H9 (cell line): Measurements from ENCODE around the gene INTS6L. TPM values are rescaled to one million over a fixed set of nuclear protein-coding genes. Genes with fewer than 3 reads are reported as not detected.

Experiments used
- DNase-seq: peaks from one replicate; pipeline ENCODE4 v3.0.0-alpha.2; 2017
- H2AFZ ChIP-seq: one replicate; pipeline ENCODE4 v1.6.1; 2013; ENCODE audit warnings: mild to moderate bottlenecking, low read length, control low read depth, moderate library complexity
- H2AK5ac ChIP-seq: 2 replicates; pipeline ENCODE4 v1.6.1; 2013; ENCODE audit warnings: low read length, control low read depth, mixed read lengths; ENCODE audit not compliant: insufficient read length
- H2BK120ac ChIP-seq: one replicate; pipeline ENCODE4 v1.6.1; 2013; ENCODE audit warnings: low read depth, mild to moderate bottlenecking, low read length, control low read depth, inconsistent platforms; ENCODE audit not compliant: poor library complexity, severe bottlenecking
- H2BK12ac ChIP-seq: 2 replicates; pipeline ENCODE4 v1.6.1; 2013; ENCODE audit warnings: low read length, control low read depth, mixed read lengths, low read depth; ENCODE audit not compliant: insufficient read length
- H2BK15ac ChIP-seq: 2 replicates; pipeline ENCODE4 v1.6.1; 2013; ENCODE audit warnings: low read depth, low read length, control low read depth
- H2BK20ac ChIP-seq: one replicate; pipeline ENCODE4 v1.6.1; 2013; ENCODE audit warnings: low read depth, mild to moderate bottlenecking, low read length, control low read depth, inconsistent platforms; ENCODE audit not compliant: poor library complexity, severe bottlenecking
- H2BK5ac ChIP-seq: 2 replicates; pipeline ENCODE4 v1.6.1; 2013; ENCODE audit warnings: low read length, control low read depth, mixed read lengths; ENCODE audit not compliant: insufficient read length
- H3K14ac ChIP-seq: 2 replicates; pipeline ENCODE4 v1.6.1; 2013; ENCODE audit warnings: low read length, control low read depth; ENCODE audit not compliant: insufficient read depth
- H3K18ac ChIP-seq: 2 replicates; pipeline ENCODE4 v1.6.1; 2013; ENCODE audit warnings: low read depth, mild to moderate bottlenecking, mixed read lengths, low read length, control low read depth; ENCODE audit not compliant: insufficient read length
- H3K23ac ChIP-seq: 2 replicates; pipeline ENCODE4 v1.6.1; 2013; ENCODE audit warnings: low read length, control low read depth, mixed read lengths, low read depth; ENCODE audit not compliant: insufficient read length
- H3K23me2 ChIP-seq: 2 replicates; pipeline ENCODE4 v1.6.1; 2013; ENCODE audit warnings: low read depth, mild to moderate bottlenecking, mixed read lengths, low read length, control low read depth; ENCODE audit not compliant: insufficient read length, poor library complexity, severe bottlenecking
- H3K27ac ChIP-seq: 2 replicates; pipeline ENCODE4 v1.5.1; 2013; ENCODE audit warnings: low read length, control low read depth, mixed read lengths, low read depth; ENCODE audit not compliant: insufficient read length
- H3K27me3 ChIP-seq: 2 replicates; pipeline ENCODE4 v1.6.1; 2013; ENCODE audit warnings: low read length, control low read depth, inconsistent platforms; ENCODE audit not compliant: insufficient read depth
- H3K4ac ChIP-seq: 2 replicates; pipeline ENCODE4 v1.6.1; 2013; ENCODE audit warnings: low read depth, mild to moderate bottlenecking, control low read depth, inconsistent platforms, low read length, moderate library complexity
- H3K4me1 ChIP-seq: 2 replicates; pipeline ENCODE4 v1.6.1; 2013; ENCODE audit warnings: low read length, control low read depth, inconsistent platforms; ENCODE audit not compliant: insufficient read depth
- H3K4me2 ChIP-seq: 2 replicates; pipeline ENCODE4 v1.6.1; 2013; ENCODE audit warnings: low read length, control low read depth, mixed read lengths; ENCODE audit not compliant: insufficient read length, insufficient read depth
- H3K56ac ChIP-seq: 2 replicates; pipeline ENCODE4 v1.6.1; 2013; ENCODE audit warnings: low read depth, mild to moderate bottlenecking, mixed read lengths, low read length, control low read depth; ENCODE audit not compliant: insufficient read length
- H3K79me1 ChIP-seq: 2 replicates; pipeline ENCODE4 v1.6.1; 2013; ENCODE audit warnings: low read depth, mild to moderate bottlenecking, moderate library complexity, low read length, control low read depth, inconsistent platforms; ENCODE audit not compliant: insufficient read depth, poor library complexity, severe bottlenecking
- H3K79me2 ChIP-seq: 2 replicates; pipeline ENCODE4 v1.6.1; 2013; ENCODE audit warnings: low read length, control low read depth, inconsistent platforms; ENCODE audit not compliant: insufficient read depth
- H3K9ac ChIP-seq: 2 replicates; pipeline ENCODE4 v1.6.1; 2013; ENCODE audit warnings: low read length, control low read depth, mixed read lengths; ENCODE audit not compliant: insufficient read length; ENCODE audit errors: extremely low read depth
- H3K9me3 ChIP-seq: one replicate; pipeline ENCODE4 v1.6.1; 2013; ENCODE audit warnings: low read depth, low read length, inconsistent platforms; ENCODE audit not compliant: control insufficient read depth
- H3T11ph ChIP-seq: one replicate; pipeline ENCODE4 v1.6.1; 2013; ENCODE audit warnings: mild to moderate bottlenecking, low read length, control low read depth, inconsistent platforms
- H4K20me1 ChIP-seq: one replicate; pipeline ENCODE4 v1.6.1; 2013; ENCODE audit not compliant: control insufficient read depth, insufficient read length, insufficient read depth
- H4K5ac ChIP-seq: 2 replicates; pipeline ENCODE4 v1.6.1; 2013; ENCODE audit warnings: low read depth, mild to moderate bottlenecking, mixed read lengths, low read length, control low read depth; ENCODE audit not compliant: insufficient read length
- H4K8ac ChIP-seq: replicated peaks from 2 replicates; pipeline ENCODE4 v1.6.1; 2013; ENCODE audit warnings: low read length, control low read depth, mixed read lengths, low read depth; ENCODE audit not compliant: insufficient read length
- H4K91ac ChIP-seq: 2 replicates; pipeline ENCODE4 v1.6.1; 2013; ENCODE audit warnings: low read depth, mild to moderate bottlenecking, moderate library complexity, mixed read lengths, low read length, control low read depth; ENCODE audit not compliant: insufficient read length
- H3K27ac Mint-ChIP-seq, 3 experiments: 2 replicates in 2 of 3; 3 replicates in 1 of 3; pipeline ENCODE4 v1.8.0; 2020 to 2021; ENCODE audit warnings: mixed read lengths in 3 of 3, mild to moderate bottlenecking in 1 of 3, moderate library complexity in 1 of 3
- H3K27me3 Mint-ChIP-seq: 2 replicates; pipeline ENCODE4 v1.8.0; 2021; ENCODE audit warnings: low read depth, mild to moderate bottlenecking, moderate library complexity, mixed read lengths
- H3K36me3 Mint-ChIP-seq, 3 experiments: 2 replicates in 2 of 3; 3 replicates in 1 of 3; pipeline ENCODE4 v1.8.0; 2020 to 2021; ENCODE audit warnings: low read depth in 3 of 3, mixed read lengths in 3 of 3; ENCODE audit not compliant: insufficient read depth in 1 of 3
- H3K4me1 Mint-ChIP-seq, 2 experiments: 2 replicates each; pipeline ENCODE4 v1.8.0; 2020; ENCODE audit warnings: mixed read lengths in 2 of 2
- H3K4me3 Mint-ChIP-seq, 2 experiments: 2 replicates in 1 of 2; 3 replicates in 1 of 2; pipeline ENCODE4 v1.8.0; 2020 to 2021; ENCODE audit warnings: mild to moderate bottlenecking in 2 of 2, mixed read lengths in 2 of 2, moderate library complexity in 1 of 2
- H3K9me3 Mint-ChIP-seq, 2 experiments: 2 replicates in 1 of 2; 3 replicates in 1 of 2; pipeline ENCODE4 v1.8.0; 2020; ENCODE audit warnings: mild to moderate bottlenecking in 2 of 2, mixed read lengths in 2 of 2, moderate library complexity in 1 of 2
- WGBS: extraction: QIAGEN DNeasy Blood & Tissue Kit; methylation state at CpG from one replicate; pipeline ENCODE4 v1.1.7; 2013; ENCODE audit warnings: missing lambda C conversion rate, low lambda C conversion rate, mixed read lengths; ENCODE audit not compliant: insufficient read length; ENCODE audit errors: extremely low coverage; 5-methylcytosine and 5-hydroxymethylcytosine counted together
- total RNA-seq: library from RNA; stranded (reverse); gene quantifications from 2 replicates; pipeline ENCODE4 v1.2.1, GENCODE V29; 2021
- TF ChIP-seq, protein P1 (sequence below): fragments of 200-600 bp; sonication (generic); conservative IDR thresholded peaks from 3 replicates; pipeline ENCODE4 v1.8.0; 2021; ENCODE audit warnings: antibody characterized with exemption, mild to moderate bottlenecking

Gene INTS6L
- total RNA-seq, 1 experiment from 2014 or later = 7.8 TPM

DNA sequence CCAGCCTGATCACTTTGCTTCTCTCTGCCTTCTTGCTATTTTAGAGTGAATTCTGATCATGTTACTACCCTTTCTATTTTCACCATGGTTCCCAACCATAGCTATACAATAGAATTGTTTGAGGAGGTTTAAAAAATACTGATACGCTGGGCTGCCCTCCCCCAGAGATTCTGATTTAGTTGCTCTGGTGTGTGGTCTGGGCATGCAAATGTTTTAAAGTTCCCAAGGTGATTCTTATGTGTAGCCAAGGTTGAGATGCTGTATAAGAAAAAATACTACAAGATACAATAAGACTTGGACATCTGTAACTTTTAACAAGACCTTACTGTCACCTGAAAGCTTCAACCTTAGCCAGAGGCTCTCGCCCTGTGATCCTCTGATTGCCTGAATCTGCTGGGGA lies 22.2 kb upstream of the INTS6L start:
- 0 out of 7 replicates have a peak, but pooled peaks cover 0 to 3% (median 0%) of the 10 kb centered on the region in 3 experiments for H3K36me3 Mint-ChIP-seq
- H2AFZ ChIP-seq = no peak overlapping the region
- H2AK5ac ChIP-seq = no peak overlapping the region
- no peak overlapping the region for H4K8ac ChIP-seq
- no peak overlapping the region for H3K23ac ChIP-seq
- no peak overlapping the region for H3K4ac ChIP-seq
- no peak overlapping the region for H3K27ac Mint-ChIP-seq
- H3K9me3 ChIP-seq = peaks cover 18% of the 10 kb centered on the region
- H4K20me1 ChIP-seq = no peaks in the 10 kb centered on the region
- H3K14ac ChIP-seq = no peak overlapping the region
- no peak overlapping the region for H3K27ac ChIP-seq
- no peak overlapping the region for H2BK20ac ChIP-seq
- no peak overlapping the region for H3K4me3 Mint-ChIP-seq
- H2BK12ac ChIP-seq = no peak overlapping the region
- H3K23me2 ChIP-seq = no peaks in the 10 kb centered on the region
- no peaks in the 10 kb centered on the region; the same call in none of the 2 replicates for H3K27me3 Mint-ChIP-seq
- no CpG with 5 or more reads among the region's 2 CpGs for WGBS
- no peaks in the 10 kb centered on the region for H3K27me3 ChIP-seq
- H3T11ph ChIP-seq = no peak overlapping the region
- H3K4me1 ChIP-seq = no peaks in the 10 kb centered on the region
- no peak overlapping the region for H3K4me2 ChIP-seq
- peaks cover 58 to 59% of the 10 kb centered on the region in 2 experiments for H3K9me3 Mint-ChIP-seq
- H3K9ac ChIP-seq = no peak overlapping the region
- no peak overlapping the region for H2BK120ac ChIP-seq
- no peak for DNase-seq
- no peaks in the 10 kb centered on the region for H3K79me2 ChIP-seq
- H3K18ac ChIP-seq = no peak overlapping the region
- H4K5ac ChIP-seq = no peak overlapping the region
- no peak overlapping the region for H2BK5ac ChIP-seq
- no peak overlapping the region for H4K91ac ChIP-seq
- no peaks in the 10 kb centered on the region for H3K4me1 Mint-ChIP-seq
- no peak overlapping the region for H3K56ac ChIP-seq
- TF ChIP-seq, protein P1, sequence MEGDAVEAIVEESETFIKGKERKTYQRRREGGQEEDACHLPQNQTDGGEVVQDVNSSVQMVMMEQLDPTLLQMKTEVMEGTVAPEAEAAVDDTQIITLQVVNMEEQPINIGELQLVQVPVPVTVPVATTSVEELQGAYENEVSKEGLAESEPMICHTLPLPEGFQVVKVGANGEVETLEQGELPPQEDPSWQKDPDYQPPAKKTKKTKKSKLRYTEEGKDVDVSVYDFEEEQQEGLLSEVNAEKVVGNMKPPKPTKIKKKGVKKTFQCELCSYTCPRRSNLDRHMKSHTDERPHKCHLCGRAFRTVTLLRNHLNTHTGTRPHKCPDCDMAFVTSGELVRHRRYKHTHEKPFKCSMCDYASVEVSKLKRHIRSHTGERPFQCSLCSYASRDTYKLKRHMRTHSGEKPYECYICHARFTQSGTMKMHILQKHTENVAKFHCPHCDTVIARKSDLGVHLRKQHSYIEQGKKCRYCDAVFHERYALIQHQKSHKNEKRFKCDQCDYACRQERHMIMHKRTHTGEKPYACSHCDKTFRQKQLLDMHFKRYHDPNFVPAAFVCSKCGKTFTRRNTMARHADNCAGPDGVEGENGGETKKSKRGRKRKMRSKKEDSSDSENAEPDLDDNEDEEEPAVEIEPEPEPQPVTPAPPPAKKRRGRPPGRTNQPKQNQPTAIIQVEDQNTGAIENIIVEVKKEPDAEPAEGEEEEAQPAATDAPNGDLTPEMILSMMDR = no peak
- H3K79me1 ChIP-seq = no peaks in the 10 kb centered on the region
- no peak overlapping the region for H2BK15ac ChIP-seq
